SU-DHL-6 (cell line): ENCODE results near the gene CDC45.
"Not testable (repeated sequence)": the region's sequence is repeated elsewhere in the genome, so short reads cannot be mapped to it uniquely, and the experiment has no call there.

Experiments used
- CTCF ChIP-seq: fragments of 200-600 bp; sonication (generic); IDR thresholded peaks from one replicate; pipeline ENCODE4 v1.5.1; 2017; ENCODE audit warnings: antibody characterized with exemption, mild to moderate bottlenecking, low read length, moderate library complexity; ENCODE audit not compliant: insufficient read depth, poor library complexity, severe bottlenecking
- EZH2phosphoT487 ChIP-seq: fragments of 200-600 bp; sonication (generic), shearing (Covaris generic); conservative IDR thresholded peaks from 2 replicates; pipeline ENCODE4 v1.6.1; 2018; ENCODE audit warnings: mild to moderate bottlenecking, antibody characterized with exemption, low read length, moderate library complexity, mixed read lengths

DNA sequence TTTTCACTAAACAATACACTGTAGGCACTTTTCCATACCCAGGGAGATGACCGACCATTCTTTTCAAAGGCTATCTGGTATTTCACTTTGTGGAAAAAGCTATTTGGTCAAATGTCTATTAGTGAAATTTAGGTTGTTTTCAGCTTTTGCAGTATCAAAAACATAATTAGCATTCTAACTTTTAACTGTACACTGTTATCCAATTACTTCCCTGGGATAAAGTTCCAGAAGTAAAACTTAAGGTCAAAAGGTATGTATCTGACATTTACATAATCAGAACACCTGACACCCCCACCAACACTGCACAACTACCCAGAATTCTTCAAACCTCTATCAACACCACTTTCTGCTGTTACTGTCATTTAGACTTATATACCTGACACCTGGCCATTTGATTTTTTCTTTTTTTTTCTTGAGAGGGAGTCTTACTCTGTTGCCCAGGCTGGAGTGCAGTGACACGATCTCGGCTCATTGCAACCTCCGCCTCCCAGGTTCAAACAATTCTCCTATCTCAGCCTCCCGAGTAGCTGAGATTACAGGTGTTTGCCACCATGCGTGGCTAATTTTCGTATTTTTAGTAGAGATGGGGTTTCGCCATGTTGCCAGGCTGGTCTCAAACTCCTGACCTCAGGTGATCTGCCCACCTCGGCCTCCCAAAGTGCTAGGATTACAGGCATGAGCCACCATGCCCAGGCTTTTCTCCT, 34.3 kb upstream of the CDC45 start:
- not testable (repeated sequence) for TF ChIP-seq CTCF, EZH2phosphoT487
